A549 (cell line): ENCODE results near the gene PTPRN2. TPM values are rescaled to one million over a fixed set of nuclear protein-coding genes. Genes with fewer than 3 reads are reported as not detected.

Source experiments
- ATAC-seq, 2 experiments: fragments of 200-7000 bp in 1 of 2; fragments of >200 bp in 1 of 2; cut with Nextera tagmentation in 1 of 2; cut with Tn5 transposase in 1 of 2; 3 replicates each; pipeline versions ENCODE4 v1.8.0 to v1.9.1; 2018 to 2020; ENCODE audit warnings: mild to moderate bottlenecking in 1 of 2, moderate library complexity in 1 of 2
- CTCF ChIA-PET: fragments of 300-600 bp; sonication (Branson Sonifier 250); formaldehyde crosslinking; extraction: SDS; loops from one replicate; lab custom pipeline; 2021; ENCODE audit warnings: antibody characterized with exemption, inconsistent platforms; lab: Yijun Ruan, JAX
- POLR2A ChIA-PET: fragments of 350-600 bp; formaldehyde crosslinking; extraction: SDS; loops from one replicate; lab custom pipeline; 2021; ENCODE audit warnings: antibody characterized with exemption, inconsistent platforms; lab: Yijun Ruan, JAX
- DNase-seq, 2 experiments: peaks; one replicate each; pipeline versions ENCODE4 v3.0.0 to v3.0.0-alpha.2; 2011 to 2016; ENCODE audit warnings: low read depth in 1 of 2, low spot score in 1 of 2
- FAIRE-seq: peaks from 2 replicates; lab custom pipeline; 2011; peaks lifted over from hg19 to GRCh38; lab: Jason Lieb, UNC
- H3K27ac ChIP-seq, 2 experiments: fragments of >200 bp; sonication (Bioruptor Twin); formaldehyde crosslinking; 3 replicates each; pipeline ENCODE4 v1.5.1; 2016 to 2017
- H3K4me1 ChIP-seq: fragments of >200 bp; sonication (Bioruptor Twin); formaldehyde crosslinking; 3 replicates; pipeline ENCODE4 v1.6.1; 2016
- H3K4me2 ChIP-seq: fragments of >200 bp; sonication (Bioruptor Twin); formaldehyde crosslinking; 3 replicates; pipeline ENCODE4 v1.6.1; 2016
- H3K4me3 ChIP-seq: fragments of >200 bp; sonication (Bioruptor Twin); formaldehyde crosslinking; 3 replicates; pipeline ENCODE4 v1.5.1; 2016
- H3K9me3 ChIP-seq: fragments of >200 bp; sonication (Bioruptor Twin); formaldehyde crosslinking; 3 replicates; pipeline ENCODE4 v1.6.1; 2016
- CEBPB ChIP-seq, 2 experiments: fragments of >200 bp in 1 of 2; sonication (Bioruptor Twin) in 1 of 2; formaldehyde crosslinking in 1 of 2; IDR thresholded peaks; 2 replicates each; pipeline ENCODE4 v1.6.1; 2012 to 2016
- CHD2 ChIP-seq: fragments of 150-350 bp; IDR thresholded peaks from 2 replicates; pipeline ENCODE4 v1.6.1; 2014; ENCODE audit warnings: low read length; ENCODE audit not compliant: partially characterized antibody
- CHD4 ChIP-seq: fragments of 200-600 bp; sonication (generic); IDR thresholded peaks from 2 replicates; pipeline ENCODE4 v1.6.1; 2016; ENCODE audit warnings: antibody characterized with exemption, mild to moderate bottlenecking, borderline replicate concordance
- EP300 ChIP-seq, 2 experiments: fragments of >200 bp; sonication (Bioruptor Twin); formaldehyde crosslinking; IDR thresholded peaks; 2 replicates in 1 of 2; 3 replicates in 1 of 2; pipeline ENCODE4 v1.6.1; 2016 to 2017
- FOSL2 ChIP-seq, 2 experiments: fragments of 450-650 bp in 1 of 2; fragments of >200 bp in 1 of 2; sonication (Bioruptor Twin) in 1 of 2; formaldehyde crosslinking; IDR thresholded peaks; 2 replicates each; pipeline versions ENCODE4 v1.5.0 to v1.6.1; 2016 to 2020; ENCODE audit warnings: mild to moderate bottlenecking in 1 of 2, moderate library complexity in 1 of 2
- GATA3 ChIP-seq: IDR thresholded peaks from 2 replicates; pipeline ENCODE4 v1.6.1; 2012; ENCODE audit warnings: borderline replicate concordance
- KDM5A ChIP-seq: fragments of 200-600 bp; sonication (generic); IDR thresholded peaks from 2 replicates; pipeline ENCODE4 v1.6.1; 2016; ENCODE audit warnings: antibody characterized with exemption, mild to moderate bottlenecking
- MAFK ChIP-seq: fragments of 450-650 bp; IDR thresholded peaks from 2 replicates; pipeline ENCODE4 v1.6.1; 2014; ENCODE audit not compliant: partially characterized antibody
- MAZ ChIP-seq: fragments of 150-350 bp; IDR thresholded peaks from 2 replicates; pipeline ENCODE4 v1.6.1; 2014; ENCODE audit warnings: antibody characterized with exemption, low read depth, low read length, borderline replicate concordance
- NFE2L2 ChIP-seq: fragments of 150-350 bp; conservative IDR thresholded peaks from 2 replicates; pipeline ENCODE4 v1.6.1; 2014; ENCODE audit warnings: low read length
- POLR2AphosphoS2 ChIP-seq: conservative IDR thresholded peaks from 2 replicates; pipeline ENCODE4 v1.6.1; 2012; ENCODE audit warnings: low read length, improper control_type of control experiment, inconsistent platforms
- RAD21 ChIP-seq, 2 experiments: fragments of >200 bp in 1 of 2; sonication (Bioruptor Twin) in 1 of 2; formaldehyde crosslinking in 1 of 2; IDR thresholded peaks in 1 of 2; conservative IDR thresholded peaks in 1 of 2; 2 replicates in 1 of 2; 3 replicates in 1 of 2; pipeline ENCODE4 v1.6.1; 2012 to 2018; ENCODE audit warnings: inconsistent platforms in 1 of 2
- RARB ChIP-seq: fragments of 250-450 bp; sonication (Bioruptor Pico); IDR thresholded peaks from 2 replicates; pipeline ENCODE4 v1.8.0; 2021; ENCODE audit warnings: mild to moderate bottlenecking, moderate library complexity
- RFX5 ChIP-seq: fragments of 450-650 bp; IDR thresholded peaks from 2 replicates; pipeline ENCODE4 v1.7.1; 2014; ENCODE audit warnings: antibody characterized with exemption, mild to moderate bottlenecking, moderate library complexity
- SREBF2 ChIP-seq: fragments of 450-650 bp; IDR thresholded peaks from 2 replicates; pipeline ENCODE4 v1.6.1; 2014; ENCODE audit warnings: mild to moderate bottlenecking, moderate library complexity
- ZSCAN20 ChIP-seq: fragments of 250-450 bp; sonication (Bioruptor Pico); IDR thresholded peaks from 2 replicates; pipeline ENCODE4 v1.8.0; 2022; ENCODE audit warnings: mild to moderate bottlenecking, moderate library complexity
- WGBS: methylation state at CpG from one replicate; pipeline ENCODE4 v1.1.6; 2017; ENCODE audit errors: missing lambda C conversion rate; 5-methylcytosine and 5-hydroxymethylcytosine counted together
- polyA plus RNA-seq, 4 experiments: library from polyadenylated mRNA; depleted of rRNA in 3 of 4; stranded (reverse); fragments of >200 nt; fragmentation: RNase III in 1 of 4; extraction: RNeasy Plus Mini Kit Qiagen cat#74134 plus additional on column Dnase treatment in 1 of 4; gene quantifications; 2 replicates in 3 of 4; 3 replicates in 1 of 4; pipeline ENCODE4 v1.2.3, GENCODE V29; 2011 to 2017
- TF ChIP-seq, protein P1 (sequence below): fragments of 250-450 bp; sonication (Bioruptor Pico); IDR thresholded peaks from 2 replicates; pipeline ENCODE4 v1.5.0; 2020; ENCODE audit warnings: low read depth, mild to moderate bottlenecking, moderate library complexity
- TF ChIP-seq, protein P2 (sequence below): IDR thresholded peaks from 2 replicates; pipeline ENCODE4 v1.6.1; 2012
- TF ChIP-seq, protein P3 (sequence below): IDR thresholded peaks from 2 replicates; pipeline ENCODE4 v1.6.1; 2012; ENCODE audit warnings: low read depth, borderline replicate concordance
- TF ChIP-seq, protein P4 (sequence below): fragments of 250-450 bp; sonication (Bioruptor Pico); IDR thresholded peaks from 2 replicates; pipeline ENCODE4 v1.5.0; 2021; ENCODE audit warnings: mild to moderate bottlenecking, moderate library complexity, borderline replicate concordance

Gene PTPRN2
- polyA plus RNA-seq, 2 of the 4 experiments (the other 2 are of a cell fraction) = 0.41 to 1.2 TPM

DNA sequence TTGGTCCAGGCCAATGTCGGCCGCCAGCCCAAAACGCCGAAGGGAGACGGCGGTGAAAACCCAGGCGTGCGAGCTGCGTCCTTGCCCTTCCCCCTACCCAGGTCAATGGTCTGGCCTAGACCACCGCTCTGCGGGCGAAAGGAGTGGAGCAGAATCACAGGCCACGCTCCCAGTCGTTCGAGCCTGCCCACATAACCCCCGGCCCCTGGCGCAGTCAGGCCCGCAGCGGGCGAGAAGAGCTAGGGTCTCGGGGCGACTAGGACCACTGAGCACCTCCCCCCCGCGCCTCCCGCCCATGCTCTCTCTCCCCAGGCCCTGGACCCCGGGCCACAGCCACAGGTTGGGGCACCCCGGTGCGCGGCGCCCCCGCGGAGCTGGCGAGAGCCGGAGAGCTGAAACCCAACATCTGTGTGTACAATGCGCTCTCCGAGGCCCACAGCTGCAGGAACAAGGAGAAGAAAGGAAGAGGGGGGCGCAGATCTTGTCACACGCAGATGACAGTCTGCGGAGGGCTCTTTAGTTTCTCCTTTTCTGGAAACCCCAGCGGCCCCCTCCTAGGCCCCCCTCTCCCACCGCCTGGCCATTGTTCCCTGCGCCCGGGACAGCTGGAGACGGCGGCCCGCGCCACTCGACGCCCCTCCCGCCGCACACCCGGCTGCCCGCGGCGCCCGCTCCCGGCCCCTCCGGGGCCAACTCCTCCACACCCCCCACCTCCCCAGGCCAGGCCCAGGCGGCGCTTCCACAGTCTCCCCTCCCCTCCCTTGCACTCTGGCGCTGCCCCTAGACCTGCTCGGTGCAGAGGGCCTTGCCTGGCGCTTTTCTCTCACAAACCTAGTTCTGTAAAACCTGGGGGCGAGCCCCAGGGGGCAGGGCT lies 895.8 kb downstream of the PTPRN2 start (continued):
- TF ChIP-seq FOSL2 (IDR thresholded peaks at IDR 0.05) = no peak
- TF ChIP-seq FOSL2 (CRISPR knock-in tag; IDR thresholded peaks at IDR 0.05) = no peak
- TF ChIP-seq ZSCAN20 (CRISPR knock-in tag) = no peak

DNA sequence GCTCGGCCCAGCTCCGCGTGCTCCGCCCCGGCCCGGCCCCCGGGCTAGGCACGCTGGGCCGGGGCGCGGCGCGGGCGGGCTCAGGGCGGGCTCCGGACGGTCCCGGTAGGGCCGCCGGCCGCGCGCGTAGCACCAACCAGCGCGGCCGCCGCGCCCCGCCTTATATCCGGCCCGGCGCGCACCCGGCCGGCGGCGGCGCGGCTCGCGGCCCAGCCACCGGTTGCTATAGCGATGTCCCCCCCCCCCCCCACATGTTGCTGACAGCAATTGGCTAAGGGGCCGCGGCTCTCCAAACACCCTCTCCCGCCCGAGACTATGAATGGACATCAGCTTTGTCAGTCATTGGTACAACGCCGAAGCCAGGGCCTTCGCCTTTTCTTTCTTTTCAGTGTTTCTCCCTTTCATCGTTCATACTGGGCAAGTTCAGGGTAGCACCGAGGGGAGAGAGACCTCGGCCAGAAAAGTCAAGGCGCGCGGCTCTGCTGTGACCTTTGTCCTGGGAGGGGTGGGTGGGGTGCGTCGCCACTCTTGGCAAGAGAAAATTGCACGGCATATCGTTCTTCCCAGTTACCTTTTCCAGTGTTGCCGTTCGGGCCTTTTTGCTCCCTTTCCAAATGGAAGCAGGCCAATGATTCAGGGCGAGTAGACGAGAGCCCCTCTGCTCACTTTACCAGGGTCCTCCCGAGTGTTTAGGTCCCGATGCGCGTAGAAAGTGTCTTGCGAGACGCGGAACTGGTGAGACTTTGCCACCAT lies 896.6 kb downstream of the PTPRN2 start:
- WGBS = 26% methylated on average over 26 of the region's 72 CpGs
- Histone ChIP-seq H3K9me3 (no peaks in the 10 kb centered on the region), H3K4me2 (no peak overlapping the region), H3K4me3 (no peak overlapping the region), H3K4me1 (no peaks in the 10 kb centered on the region), H3K27ac (no peak overlapping the region)
- POLR2A ChIA-PET = no interaction called here
- CTCF ChIA-PET = no interaction called here
- FAIRE-seq (no peak), ATAC-seq (no peak), DNase-seq (no peak)
- TF ChIP-seq, protein P1, sequence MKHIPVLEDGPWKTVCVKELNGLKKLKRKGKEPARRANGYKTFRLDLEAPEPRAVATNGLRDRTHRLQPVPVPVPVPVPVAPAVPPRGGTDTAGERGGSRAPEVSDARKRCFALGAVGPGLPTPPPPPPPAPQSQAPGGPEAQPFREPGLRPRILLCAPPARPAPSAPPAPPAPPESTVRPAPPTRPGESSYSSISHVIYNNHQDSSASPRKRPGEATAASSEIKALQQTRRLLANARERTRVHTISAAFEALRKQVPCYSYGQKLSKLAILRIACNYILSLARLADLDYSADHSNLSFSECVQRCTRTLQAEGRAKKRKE (CRISPR knock-in tag) = no peak
- TF ChIP-seq, protein P2, sequence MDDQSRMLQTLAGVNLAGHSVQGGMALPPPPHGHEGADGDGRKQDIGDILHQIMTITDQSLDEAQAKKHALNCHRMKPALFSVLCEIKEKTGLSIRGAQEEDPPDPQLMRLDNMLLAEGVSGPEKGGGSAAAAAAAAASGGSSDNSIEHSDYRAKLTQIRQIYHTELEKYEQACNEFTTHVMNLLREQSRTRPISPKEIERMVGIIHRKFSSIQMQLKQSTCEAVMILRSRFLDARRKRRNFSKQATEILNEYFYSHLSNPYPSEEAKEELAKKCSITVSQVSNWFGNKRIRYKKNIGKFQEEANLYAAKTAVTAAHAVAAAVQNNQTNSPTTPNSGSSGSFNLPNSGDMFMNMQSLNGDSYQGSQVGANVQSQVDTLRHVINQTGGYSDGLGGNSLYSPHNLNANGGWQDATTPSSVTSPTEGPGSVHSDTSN = no peak
- no peak for TF ChIP-seq CHD4
- no peak for TF ChIP-seq RARB
- TF ChIP-seq POLR2AphosphoS2 = no peak
- no peak for TF ChIP-seq KDM5A
- TF ChIP-seq NFE2L2 = no peak
- no peak for TF ChIP-seq CEBPB (IDR thresholded peaks at IDR 0.05)

DNA sequence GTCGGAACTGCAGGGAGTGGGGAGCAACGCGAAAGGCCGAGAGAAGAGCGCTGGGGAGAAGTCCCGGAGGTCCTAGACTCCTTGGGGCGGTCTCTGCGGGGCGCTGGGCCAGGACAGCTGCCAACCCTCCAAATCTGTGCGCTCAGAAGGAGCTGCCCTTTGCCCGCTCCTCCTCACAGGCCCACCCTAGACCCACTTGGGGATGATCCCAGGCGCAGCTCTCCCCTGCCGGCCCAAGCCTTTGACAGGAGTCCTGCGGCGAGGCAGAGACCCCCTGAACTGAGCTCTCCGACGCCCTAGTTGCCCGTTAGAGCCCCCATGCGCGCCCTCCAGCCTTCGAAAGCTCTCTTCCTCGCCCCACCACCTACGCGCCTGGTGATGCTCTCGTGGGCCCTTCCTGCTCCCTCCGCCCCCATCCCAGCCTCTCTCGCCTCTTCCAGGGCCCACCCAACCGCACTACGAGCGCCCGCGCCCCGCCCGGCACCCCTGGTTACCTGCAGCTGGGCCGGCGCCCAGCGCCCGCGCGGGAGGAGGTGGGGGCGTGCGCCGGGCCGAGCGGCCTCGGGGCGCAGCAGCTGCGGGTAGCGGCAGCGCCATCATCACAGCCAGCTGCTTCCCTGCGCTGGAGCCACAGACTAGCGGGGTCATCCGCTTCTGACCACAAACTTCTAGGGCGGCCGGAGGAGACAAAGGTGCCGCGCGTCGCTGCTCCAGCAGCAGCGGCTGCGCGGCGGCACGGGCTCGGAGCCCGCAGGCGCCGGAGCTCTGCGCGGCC lies 897.4 kb downstream of the PTPRN2 start:
- no peak for DNase-seq
- no peak overlapping the region for H3K4me2 ChIP-seq
- no peak overlapping the region for H3K4me3 ChIP-seq

More for the DNA sequence above, 897.4 kb downstream of the PTPRN2 start:
- no peaks in the 10 kb centered on the region for H3K4me1 ChIP-seq
- ChIA-PET CTCF (interaction anchor here (1.2 kb wide), 1 partner anchor 17 kb away, joined by 3 read pairs; no protein-coding TSS in a partner anchor), POLR2A (no interaction called here)
- H3K9me3 ChIP-seq = no peaks in the 10 kb centered on the region
- no peak for TF ChIP-seq SREBF2
- TF ChIP-seq, protein P3, sequence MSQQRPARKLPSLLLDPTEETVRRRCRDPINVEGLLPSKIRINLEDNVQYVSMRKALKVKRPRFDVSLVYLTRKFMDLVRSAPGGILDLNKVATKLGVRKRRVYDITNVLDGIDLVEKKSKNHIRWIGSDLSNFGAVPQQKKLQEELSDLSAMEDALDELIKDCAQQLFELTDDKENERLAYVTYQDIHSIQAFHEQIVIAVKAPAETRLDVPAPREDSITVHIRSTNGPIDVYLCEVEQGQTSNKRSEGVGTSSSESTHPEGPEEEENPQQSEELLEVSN = no peak
- TF ChIP-seq GATA3 = no peak
- TF ChIP-seq EP300 (IDR thresholded peaks at IDR 0.05) = no peak
- TF ChIP-seq, protein P2 = no peak
- no peak for TF ChIP-seq MAZ
- no peak for TF ChIP-seq CEBPB (IDR thresholded peaks at IDR 0.05)
- no peak for TF ChIP-seq RAD21 (conservative IDR thresholded peaks at IDR 0.05 in 1 of 2, IDR thresholded peaks at IDR 0.05 in 1 of 2)
- TF ChIP-seq, protein P4, sequence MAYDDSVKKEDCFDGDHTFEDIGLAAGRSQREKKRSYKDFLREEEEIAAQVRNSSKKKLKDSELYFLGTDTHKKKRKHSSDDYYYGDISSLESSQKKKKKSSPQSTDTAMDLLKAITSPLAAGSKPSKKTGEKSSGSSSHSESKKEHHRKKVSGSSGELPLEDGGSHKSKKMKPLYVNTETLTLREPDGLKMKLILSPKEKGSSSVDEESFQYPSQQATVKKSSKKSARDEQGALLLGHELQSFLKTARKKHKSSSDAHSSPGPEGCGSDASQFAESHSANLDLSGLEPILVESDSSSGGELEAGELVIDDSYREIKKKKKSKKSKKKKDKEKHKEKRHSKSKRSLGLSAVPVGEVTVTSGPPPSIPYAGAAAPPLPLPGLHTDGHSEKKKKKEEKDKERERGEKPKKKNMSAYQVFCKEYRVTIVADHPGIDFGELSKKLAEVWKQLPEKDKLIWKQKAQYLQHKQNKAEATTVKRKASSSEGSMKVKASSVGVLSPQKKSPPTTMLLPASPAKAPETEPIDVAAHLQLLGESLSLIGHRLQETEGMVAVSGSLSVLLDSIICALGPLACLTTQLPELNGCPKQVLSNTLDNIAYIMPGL = no peak
- no peak for TF ChIP-seq MAFK
- TF ChIP-seq CHD4 = no peak
- TF ChIP-seq CHD2 = no peak
- no peak for TF ChIP-seq RFX5
- no peak for TF ChIP-seq POLR2AphosphoS2
- no peak for TF ChIP-seq KDM5A
- ATAC-seq = no peak
- FAIRE-seq = no peak
- no peak overlapping the region for H3K27ac ChIP-seq
- 39% methylated on average over 35 of the region's 70 CpGs for WGBS
